Small intestine (tissue), 7 donors: ENCODE data around the gene SDHC. TPM values are rescaled to one million over a fixed set of nuclear protein-coding genes. Genes with fewer than 3 reads are reported as not detected.
A peak's percentile ranks its signal among the peaks of the same experiment; 100 is the strongest.
"Not testable (repeated sequence)": the region's sequence is repeated elsewhere in the genome, so short reads cannot be mapped to it uniquely, and the experiment has no call there.

Experiments
- DNase-seq, 2 donors: peaks; one replicate each; pipeline versions ENCODE4 v3.0.0 to v3.0.0-alpha.2; 2013
- FAIRE-seq: peaks from 2 replicates; lab custom pipeline; 2012; peaks lifted over from hg19 to GRCh38; lab: Jason Lieb, UNC
- H3K27ac ChIP-seq, 3 donors: one replicate each; pipeline ENCODE4 v1.5.1; 2013; ENCODE audit warnings: low read length in 2 of 3, mild to moderate bottlenecking in 2 of 3, control low read depth in 1 of 3, inconsistent platforms in 1 of 3, low read depth in 1 of 3, moderate library complexity in 1 of 3
- H3K27me3 ChIP-seq, 3 donors: one replicate each; pipeline ENCODE4 v1.6.1; 2013; ENCODE audit warnings: low read length in 3 of 3, inconsistent platforms in 1 of 3; ENCODE audit not compliant: control insufficient read depth in 3 of 3, insufficient read depth in 3 of 3
- H3K36me3 ChIP-seq, 3 donors: one replicate each; pipeline ENCODE4 v1.6.1; 2013; ENCODE audit warnings: low read length in 3 of 3, inconsistent platforms in 1 of 3, low read depth in 1 of 3, mild to moderate bottlenecking in 1 of 3, moderate library complexity in 1 of 3; ENCODE audit not compliant: control insufficient read depth in 3 of 3, insufficient read depth in 2 of 3
- H3K4me1 ChIP-seq, 3 donors: one replicate each; pipeline ENCODE4 v1.6.1; 2013; ENCODE audit warnings: low read length in 2 of 3, inconsistent platforms in 1 of 3, low read depth in 1 of 3, mild to moderate bottlenecking in 1 of 3, moderate library complexity in 1 of 3; ENCODE audit not compliant: control insufficient read depth in 3 of 3, insufficient read depth in 2 of 3
- H3K4me3 ChIP-seq, 3 donors: one replicate each; pipeline ENCODE4 v1.5.1; 2013; ENCODE audit warnings: low read length in 3 of 3, control low read depth in 1 of 3, inconsistent platforms in 1 of 3, low read depth in 1 of 3, mild to moderate bottlenecking in 1 of 3, moderate library complexity in 1 of 3
- H3K9me3 ChIP-seq, 2 donors: one replicate each; pipeline ENCODE4 v1.6.1; 2013; ENCODE audit warnings: low read depth in 1 of 2, low read length in 1 of 2; ENCODE audit not compliant: control insufficient read depth in 2 of 2, insufficient read depth in 1 of 2
- WGBS, 3 donors: extraction: QIAGEN DNeasy Blood & Tissue Kit; methylation state at CpG; one replicate each; pipeline ENCODE4 v1.1.7; 2013; 5-methylcytosine and 5-hydroxymethylcytosine counted together
- polyA plus RNA-seq, 4 donors: library from polyadenylated mRNA; stranded (reverse) in 3 of 4; unstranded in 1 of 4; fragments of 200-250 nt in 3 of 4; fragments of 120-200 nt in 1 of 4; gene quantifications; one replicate each; pipeline versions ENCODE4 v1.2.1 to v1.2.3, GENCODE V29; 2013
- donor health status: healthy with polysubstance abuse.
- donor health status: control.
- donor health status: control.
- donor health status: Bipolar disorder and iron deficiency.
- donor health status: healthy.

Gene SDHC
- polyA plus RNA-seq, 4 donors, result 175 to 262 (median 211) TPM

DNA sequence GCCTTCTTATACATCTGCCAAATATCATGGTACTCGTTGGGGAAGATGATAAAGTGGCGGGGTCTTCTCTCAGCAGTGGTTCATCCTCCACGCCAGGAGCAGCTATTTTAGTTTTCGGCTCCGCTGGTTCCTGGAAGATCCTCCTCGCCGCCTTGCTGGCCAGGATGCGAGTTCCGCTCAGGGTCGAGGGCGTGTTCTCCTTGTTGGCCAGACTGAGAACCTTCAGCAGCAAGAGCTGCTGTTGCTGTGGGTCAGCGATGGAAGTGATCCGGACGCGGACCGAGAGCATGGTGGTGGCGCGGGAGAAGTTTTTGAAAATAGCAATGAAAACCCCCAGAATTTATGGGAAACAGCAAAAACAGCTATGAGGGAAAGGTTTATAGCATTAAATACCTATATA is 64.9 kb downstream of the SDHC start:
- 82 to 93% (median 93%) methylated on average over 18 of the region's 18 CpGs for WGBS, 3 donors
- Histone ChIP-seq H3K27ac (no peak overlapping the region), H3K4me3 (no peak overlapping the region), H3K27me3 (no peaks in the 10 kb centered on the region), H3K36me3 (no peaks in the 10 kb centered on the region), H3K4me1 (no peaks in the 10 kb centered on the region), H3K9me3 (no peaks in the 10 kb centered on the region)
- DNase-seq, result no peak
- no peak for FAIRE-seq

- DNase-seq (no peak), FAIRE-seq (no peak)
- H3K36me3 ChIP-seq, result no peaks in the 10 kb centered on the region
- no peak overlapping the region for H3K4me3 ChIP-seq
- no peak overlapping the region for H3K27ac ChIP-seq
- no peaks in the 10 kb centered on the region for H3K27me3 ChIP-seq
- H3K4me1 ChIP-seq, result no peaks in the 10 kb centered on the region
- H3K9me3 ChIP-seq, result no peaks in the 10 kb centered on the region
- 46 to 77% (median 71%) methylated on average over 6 of the region's 6 CpGs for WGBS, 3 donors
These were observed 67.5 kb downstream of the SDHC start for GRCh38 chr1:161381707-161382106.

DNA sequence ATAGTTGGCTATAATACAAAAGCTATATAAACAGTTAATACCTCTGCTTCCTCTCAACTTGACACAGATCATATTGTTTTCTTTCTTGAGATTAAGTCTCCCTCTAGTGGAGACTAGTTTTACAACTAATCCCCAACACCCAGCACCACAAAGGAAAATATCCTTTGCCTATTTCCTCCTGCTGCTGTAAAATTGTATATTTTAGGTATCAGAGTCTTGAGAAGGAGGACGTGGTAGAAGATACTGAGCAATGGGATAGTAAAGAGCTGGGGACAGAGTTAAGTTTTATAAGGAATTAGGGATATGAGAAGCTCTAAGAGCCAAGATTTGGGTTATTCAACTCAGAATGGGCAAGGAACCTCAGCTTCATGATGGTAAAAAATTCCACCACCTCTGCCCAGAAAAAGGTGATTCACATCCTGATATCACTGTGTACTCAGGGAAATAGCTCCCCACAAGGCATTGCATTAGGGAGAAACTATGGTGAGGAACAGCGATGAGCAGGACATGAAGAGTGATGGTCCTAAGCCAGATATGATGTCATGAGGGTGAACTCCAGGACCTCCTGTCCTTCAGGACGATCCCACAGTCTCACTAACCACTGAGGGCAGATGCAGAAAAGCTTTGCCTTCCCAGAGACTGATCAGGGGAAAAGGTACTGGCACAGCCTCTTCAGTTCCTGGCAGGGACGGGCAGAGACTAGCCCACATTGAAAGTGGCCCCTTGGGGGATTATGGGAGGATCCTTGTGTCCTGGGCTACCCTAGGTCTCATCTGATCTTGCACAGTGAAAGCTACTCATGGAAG is 68.2 kb downstream of the SDHC start:
- peak; percentile 83 for FAIRE-seq

DNA sequence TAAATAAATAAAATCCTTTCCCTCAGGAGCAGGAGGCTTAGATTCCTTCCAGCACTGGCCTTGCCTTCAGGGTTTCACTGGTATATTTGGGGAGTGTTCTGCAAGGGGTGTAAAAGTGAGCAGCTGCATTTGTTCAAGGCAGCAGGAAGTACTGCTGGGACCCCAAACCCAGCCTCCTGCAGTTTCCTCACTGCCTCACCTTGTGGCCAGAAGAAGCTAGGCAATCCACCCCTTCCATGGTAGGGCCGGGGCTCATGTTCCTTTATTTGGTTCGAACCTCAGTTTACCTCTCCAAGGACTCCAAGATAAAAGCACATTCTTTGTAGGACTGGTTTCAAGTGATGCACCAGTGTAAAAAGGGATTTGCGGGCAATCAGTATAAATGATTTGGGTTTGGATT is 74.5 kb downstream of the SDHC start:
- H3K4me1 ChIP-seq, result peaks cover 0 to 4% (median 0%) of the 10 kb centered on the region in 3 donors
- no peak overlapping the region for H3K27ac ChIP-seq
- H3K36me3 ChIP-seq, result no peaks in the 10 kb centered on the region
- WGBS, 3 donors, result 90 to 95% (median 93%) methylated on average over 3 of the region's 3 CpGs
- FAIRE-seq (no peak), DNase-seq (no peak)
- H3K9me3 ChIP-seq, result no peaks in the 10 kb centered on the region
- no peak overlapping the region for H3K4me3 ChIP-seq
- peaks cover 0 to 5% (median 0%) of the 10 kb centered on the region in 3 donors for H3K27me3 ChIP-seq

More for the DNA sequence above, 68.2 kb downstream of the SDHC start:
- 37 to 46% (median 39%) methylated on average over 4 of the region's 4 CpGs for WGBS, 3 donors
- no peaks in the 10 kb centered on the region for H3K4me1 ChIP-seq
- no peaks in the 10 kb centered on the region for H3K9me3 ChIP-seq
- peak overlapping the region in 1 of 3 donors; percentile 72 for H3K27ac ChIP-seq
- no peaks in the 10 kb centered on the region for H3K27me3 ChIP-seq
- H3K36me3 ChIP-seq, result no peaks in the 10 kb centered on the region
- DNase-seq, result peak; percentile 66 to 72
- H3K4me3 ChIP-seq, result no peak overlapping the region

- H3K9me3 ChIP-seq, H3K4me1 ChIP-seq, H3K36me3 ChIP-seq, H3K27me3 ChIP-seq, FAIRE-seq, DNase-seq: not testable (repeated sequence)
- H3K4me3 ChIP-seq, result peak overlapping the region in 1 of 3 donors; percentile 74
- H3K27ac ChIP-seq, result peak overlapping the region; percentile 81 to 99 (median 90)
- 70 to 76% (median 71%) methylated on average over 16 of the region's 16 CpGs for WGBS, 3 donors
These were observed 75.0 kb downstream of the SDHC start for GRCh38 chr1:161389158-161389557.

DNA sequence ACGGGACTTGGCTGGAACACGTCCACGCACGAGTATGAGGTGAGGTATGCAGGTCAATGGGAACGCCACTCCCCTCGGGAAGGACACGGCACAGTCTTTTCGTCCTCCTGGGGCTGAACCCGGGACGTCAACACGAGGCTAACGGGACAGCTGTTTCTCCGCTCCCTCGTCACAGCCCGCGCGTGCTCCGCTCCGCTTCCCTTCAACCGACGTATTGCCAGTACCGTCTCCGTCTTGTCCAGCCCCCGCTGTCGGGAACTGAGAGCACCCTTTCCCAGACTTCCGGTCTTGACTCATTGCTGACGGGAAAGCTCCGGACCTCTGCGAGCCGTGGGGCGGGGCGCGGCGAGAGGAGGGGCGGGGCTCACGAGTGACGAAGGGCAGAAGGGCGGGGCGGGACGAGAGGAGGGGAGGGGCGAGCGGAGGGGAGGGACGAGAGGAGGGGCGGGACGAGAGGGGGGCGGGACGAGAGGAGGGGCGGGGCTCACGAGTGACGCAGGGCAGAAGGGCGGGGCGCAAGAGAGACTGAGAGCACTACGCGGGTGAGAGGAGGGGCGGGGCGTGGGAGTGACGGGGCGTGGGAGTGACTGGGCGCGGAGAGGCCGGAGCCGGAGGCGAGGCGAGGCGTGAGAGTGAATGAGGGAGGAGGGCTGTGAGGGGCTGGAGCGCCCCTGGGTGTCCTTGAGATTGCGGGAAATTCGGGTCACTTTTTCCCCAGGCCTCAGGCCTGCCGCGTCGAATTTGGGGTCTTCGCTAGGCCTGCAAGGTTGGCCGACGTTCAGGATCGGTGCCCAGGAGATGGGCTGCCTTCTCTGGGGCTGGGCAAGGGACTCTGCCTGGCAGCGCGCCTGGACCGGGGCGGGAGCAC is 75.7 kb downstream of the SDHC start:
- H3K9me3 ChIP-seq, result no peaks in the 10 kb centered on the region
- no peak for FAIRE-seq
- H3K4me1 ChIP-seq, result peaks cover 0 to 4% (median 0%) of the 10 kb centered on the region in 3 donors
- peaks cover 0 to 5% (median 0%) of the 10 kb centered on the region in 3 donors for H3K27me3 ChIP-seq
- peak; percentile 97 for DNase-seq
- 1 to 2% (median 2%) methylated on average over 52 to 79 of the region's 79 CpGs for WGBS, 3 donors
- H3K36me3 ChIP-seq, result no peaks in the 10 kb centered on the region
- peak overlapping the region; percentile 81 to 99 (median 90) for H3K27ac ChIP-seq
- peak overlapping the region; percentile 40 to 94 (median 61) for H3K4me3 ChIP-seq

DNA sequence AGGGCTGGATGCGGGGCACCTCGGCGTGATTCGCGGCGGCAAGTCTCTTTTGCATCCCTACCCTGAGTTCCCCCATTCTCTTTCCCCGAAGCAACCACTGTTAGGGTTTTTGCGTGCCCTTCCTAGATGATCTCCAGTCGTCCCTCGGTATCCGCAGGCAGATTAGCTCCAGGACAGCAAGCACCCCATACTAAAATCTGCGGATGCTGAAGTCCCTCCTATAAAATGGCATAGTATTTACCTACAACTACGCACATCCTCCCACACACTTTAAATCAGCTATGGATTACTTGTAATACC is 76.3 kb downstream of the SDHC start:
- Histone ChIP-seq H3K36me3 (no peaks in the 10 kb centered on the region), H3K27ac (peak overlapping the region; percentile 30 to 89 (median 81)), H3K4me3 (peak overlapping the region; percentile 40 to 94 (median 58)), H3K9me3 (no peaks in the 10 kb centered on the region), H3K27me3 (peaks cover 0 to 5% (median 0%) of the 10 kb centered on the region in 3 donors), H3K4me1 (peaks cover 0 to 4% (median 0%) of the 10 kb centered on the region in 3 donors)
- DNase-seq (no peak), FAIRE-seq (no peak)
- 6 to 9% (median 7%) methylated on average over 13 of the region's 13 CpGs for WGBS, 3 donors

DNA sequence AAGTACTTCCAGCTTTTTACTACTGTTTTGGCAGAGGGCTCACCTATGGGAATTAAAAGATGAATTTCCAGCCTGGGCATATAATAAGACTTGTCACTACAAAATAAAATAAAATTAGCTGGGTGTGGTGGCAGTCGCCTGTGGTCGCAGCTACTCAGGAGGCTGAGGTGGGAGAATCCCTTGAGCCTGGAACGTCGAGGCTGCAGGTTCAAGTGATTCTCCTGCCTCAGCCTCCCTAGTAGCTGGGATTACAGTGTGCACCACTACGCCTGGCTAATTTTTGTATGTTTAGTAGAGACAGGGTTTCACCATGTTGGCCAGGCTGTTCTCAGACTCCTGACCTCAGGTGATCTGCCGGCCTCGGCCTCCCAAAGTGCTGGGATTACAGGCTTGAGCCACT is 77.0 kb downstream of the SDHC start:
- H3K9me3 ChIP-seq, H3K36me3 ChIP-seq, H3K4me1 ChIP-seq, FAIRE-seq, H3K4me3 ChIP-seq, H3K27ac ChIP-seq, DNase-seq, H3K27me3 ChIP-seq: not testable (repeated sequence)
- 93 to 97% (median 96%) methylated on average over 7 of the region's 7 CpGs for WGBS, 3 donors
